GM23338 (cell line): ENCODE measurements around the gene SMOC1. TPM values are rescaled to one million over a fixed set of nuclear protein-coding genes. Genes with fewer than 3 reads are reported as not detected.
A peak's percentile ranks its signal among the peaks of the same experiment; 100 is the strongest.

Experiments used
- ATAC-seq: fragments of 200-7000 bp; cut with Tn5 transposase; 3 replicates; pipeline ENCODE4 v1.9.1; 2020
- DNase-seq: peaks from one replicate; pipeline ENCODE4 v3.0.0-alpha.2; 2015; ENCODE audit warnings: low spot score
- H2AFZ ChIP-seq: fragments of 200-600 bp; sonication (generic); 2 replicates; pipeline ENCODE4 v1.8.0; 2016; ENCODE audit warnings: antibody characterized with exemption, mild to moderate bottlenecking, moderate library complexity
- H3F3A ChIP-seq: fragments of 200-600 bp; sonication (generic); replicated peaks from 2 replicates; pipeline ENCODE4 v1.8.0; 2017; ENCODE audit warnings: antibody characterized with exemption, mixed run types, low read depth
- H3K27ac ChIP-seq: fragments of 200-600 bp; sonication (generic); 2 replicates; pipeline ENCODE4 v1.6.1; 2016; ENCODE audit warnings: low read depth
- H3K27me3 ChIP-seq: fragments of 200-600 bp; sonication (generic); 2 replicates; pipeline ENCODE4 v1.8.0; 2016; ENCODE audit warnings: mild to moderate bottlenecking, mixed run types, moderate library complexity; ENCODE audit not compliant: insufficient read depth
- H3K36me3 ChIP-seq: fragments of 200-600 bp; sonication (generic); 2 replicates; pipeline ENCODE4 v1.8.0; 2016; ENCODE audit warnings: mild to moderate bottlenecking; ENCODE audit not compliant: insufficient read depth
- H3K4me1 ChIP-seq: fragments of 200-600 bp; sonication (generic); 2 replicates; pipeline ENCODE4 v1.8.0; 2016; ENCODE audit warnings: mild to moderate bottlenecking, moderate library complexity; ENCODE audit not compliant: insufficient read depth
- H3K4me2 ChIP-seq: fragments of 200-600 bp; sonication (generic); 2 replicates; pipeline ENCODE4 v1.7.1; 2017; ENCODE audit warnings: mixed run types
- H3K4me3 ChIP-seq: fragments of 200-600 bp; sonication (generic); 2 replicates; pipeline ENCODE4 v1.6.1; 2016; ENCODE audit warnings: mixed run types
- H3K79me2 ChIP-seq: fragments of 200-600 bp; sonication (generic); replicated peaks from 2 replicates; pipeline ENCODE4 v1.8.0; 2017; ENCODE audit warnings: mild to moderate bottlenecking; ENCODE audit not compliant: insufficient read depth
- H3K9me2 ChIP-seq: fragments of 200-600 bp; sonication (generic); 2 replicates; pipeline ENCODE4 v1.8.0; 2017; ENCODE audit not compliant: insufficient read depth
- H4K20me1 ChIP-seq: fragments of 200-600 bp; sonication (generic); replicated peaks from 2 replicates; pipeline ENCODE4 v1.8.0; 2017; ENCODE audit warnings: mild to moderate bottlenecking; ENCODE audit not compliant: insufficient read depth
- H3K27ac Mint-ChIP-seq: 2 replicates; pipeline ENCODE4 v1.8.0; 2020; ENCODE audit warnings: inconsistent platforms, mild to moderate bottlenecking, moderate library complexity, mixed read lengths
- H3K27me3 Mint-ChIP-seq: 3 replicates; pipeline ENCODE4 v1.8.0; 2022; ENCODE audit warnings: low read depth, mild to moderate bottlenecking, moderate library complexity, mixed read lengths, inconsistent platforms; ENCODE audit not compliant: insufficient read depth, poor library complexity
- H3K36me3 Mint-ChIP-seq: 3 replicates; pipeline ENCODE4 v1.8.0; 2021; ENCODE audit warnings: low read depth, mild to moderate bottlenecking, inconsistent platforms, moderate library complexity, mixed read lengths
- H3K4me1 Mint-ChIP-seq: 3 replicates; pipeline ENCODE4 v1.8.0; 2020; ENCODE audit warnings: mild to moderate bottlenecking, inconsistent platforms, mixed read lengths
- H3K4me3 Mint-ChIP-seq: 3 replicates; pipeline ENCODE4 v1.8.0; 2021; ENCODE audit warnings: moderate library complexity, mild to moderate bottlenecking, inconsistent platforms, mixed read lengths
- H3K9me3 Mint-ChIP-seq: 3 replicates; pipeline ENCODE4 v1.8.0; 2020; ENCODE audit warnings: moderate library complexity, mild to moderate bottlenecking, inconsistent platforms, mixed read lengths
- STAT1 ChIP-seq: IDR thresholded peaks from one replicate; pipeline ENCODE4 v1.6.1; 2016; ENCODE audit warnings: antibody characterized with exemption; ENCODE audit not compliant: unreplicated experiment
- ZNF331 ChIP-seq: fragments of 250-450 bp; sonication (Bioruptor Pico); IDR thresholded peaks from 2 replicates; pipeline ENCODE4 v1.5.0; 2020; ENCODE audit warnings: low read depth, mild to moderate bottlenecking, moderate library complexity
- ZNF462 ChIP-seq: fragments of 250-450 bp; sonication (Bioruptor Pico); IDR thresholded peaks from 2 replicates; pipeline ENCODE4 v1.5.0; 2020; ENCODE audit warnings: mild to moderate bottlenecking, moderate library complexity
- polyA plus RNA-seq: library from polyadenylated mRNA; unstranded; fragments of >200 nt; fragmentation: Nextera tagmentation; extraction: Ambion mirVana; gene quantifications from 2 replicates; pipeline ENCODE4 v1.2.1, GENCODE V29; 2016
- total RNA-seq: library from RNA; depleted of rRNA; stranded (reverse); fragments of >200 nt; shearing (Covaris generic); gene quantifications from 2 replicates; pipeline ENCODE4 v1.2.3, GENCODE V29; 2014
- TF ChIP-seq, protein P1 (sequence below): IDR thresholded peaks from 2 replicates; pipeline ENCODE4 v1.6.1; 2016; ENCODE audit warnings: antibody characterized with exemption

SMOC1 gene
- total and polyA plus RNA-seq, 2 experiments from 2014 or later: 0.79 to 1.6 TPM

DNA sequence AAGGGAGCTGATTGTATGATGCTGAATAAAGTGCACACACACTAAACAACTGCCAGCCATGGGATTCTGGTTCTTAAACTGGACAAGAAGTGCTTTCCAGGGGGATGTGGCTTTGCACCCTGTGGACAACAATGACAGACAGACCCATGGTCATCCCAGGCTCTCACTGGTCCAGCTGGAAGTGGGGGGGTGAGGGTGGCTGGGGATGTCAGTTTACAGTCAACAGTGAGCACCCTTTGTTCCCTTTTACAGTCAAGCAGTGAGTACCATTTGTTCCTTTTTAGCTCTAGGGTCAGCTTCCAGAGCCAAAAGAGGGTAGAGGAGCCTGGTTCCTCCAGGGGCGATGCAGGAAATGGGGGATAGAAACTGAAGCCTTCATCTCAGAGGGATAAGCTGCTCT is 100.7 kb downstream of the SMOC1 start (continued):
- no peak for TF ChIP-seq ZNF462 (CRISPR knock-in tag)

GRCh38 chr14:69980457-69981425 is 101.5 kb downstream of the SMOC1 start:
- TF ChIP-seq, protein P1, sequence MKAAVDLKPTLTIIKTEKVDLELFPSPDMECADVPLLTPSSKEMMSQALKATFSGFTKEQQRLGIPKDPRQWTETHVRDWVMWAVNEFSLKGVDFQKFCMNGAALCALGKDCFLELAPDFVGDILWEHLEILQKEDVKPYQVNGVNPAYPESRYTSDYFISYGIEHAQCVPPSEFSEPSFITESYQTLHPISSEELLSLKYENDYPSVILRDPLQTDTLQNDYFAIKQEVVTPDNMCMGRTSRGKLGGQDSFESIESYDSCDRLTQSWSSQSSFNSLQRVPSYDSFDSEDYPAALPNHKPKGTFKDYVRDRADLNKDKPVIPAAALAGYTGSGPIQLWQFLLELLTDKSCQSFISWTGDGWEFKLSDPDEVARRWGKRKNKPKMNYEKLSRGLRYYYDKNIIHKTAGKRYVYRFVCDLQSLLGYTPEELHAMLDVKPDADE: no peak
- TF ChIP-seq ZNF331: no peak
- TF ChIP-seq STAT1: no peak
- no peak overlapping the region for H3K4me3 ChIP-seq
- peak; percentile 30; the same call in 2 of the 3 replicates for ATAC-seq
- no peak overlapping the region for H3K27ac ChIP-seq
- H3K79me2 ChIP-seq: no peaks in the 10 kb centered on the region
- no peaks in the 10 kb centered on the region for H3K4me1 ChIP-seq
- Mint-ChIP-seq H3K36me3 (no peaks in the 10 kb centered on the region), H3K27ac (no peak overlapping the region), H3K4me3 (no peak overlapping the region), H3K27me3 (peaks cover 4% of the 10 kb centered on the region), H3K9me3 (no peaks in the 10 kb centered on the region), H3K4me1 (peaks cover 24% of the 10 kb centered on the region)
- peaks cover 5% of the 10 kb centered on the region; the same call in 1 of the 2 replicates for H3K9me2 ChIP-seq
- H3K36me3 ChIP-seq: no peaks in the 10 kb centered on the region
- H2AFZ ChIP-seq: no peak overlapping the region
- no peaks in the 10 kb centered on the region for H3F3A ChIP-seq
- H3K4me2 ChIP-seq: no peak overlapping the region
- H4K20me1 ChIP-seq: no peaks in the 10 kb centered on the region
- DNase-seq: peak; percentile 13
- no peaks in the 10 kb centered on the region for H3K27me3 ChIP-seq
